ENCODE data around the gene RGS12. TPM values are rescaled to one million over a fixed set of nuclear protein-coding genes. Genes with fewer than 3 reads are reported as not detected.

The RGS12 gene
- total RNA-seq, 1 experiment from 2014 or later = 36.6 TPM

- DNase-seq = no peak
- ChIA-PET CTCF (no interaction called here), POLR2A (ENCODE audit: unreplicated experiment) (no interaction called here)
- no peaks in the 10 kb centered on the region for H3K79me2 ChIP-seq (ENCODE audit: low read depth)
- TF ChIP-seq EZH2 (IDR thresholded peaks at IDR 0.05; ENCODE audit: low read depth) = no peak
- intact Hi-C loops (cut with micrococcal nuclease; ENCODE audit: unreplicated experiment) = no loop called here
- no peaks in the 10 kb centered on the region for H3K27me3 ChIP-seq (ENCODE audit: insufficient read depth, low read depth)
- H3F3A ChIP-seq (ENCODE audit: insufficient read depth, low read depth) = peaks cover 9% of the 10 kb centered on the region; the same call in 1 of the 2 replicates
- no peak overlapping the region for H2AFZ ChIP-seq
- H4K20me1 ChIP-seq (ENCODE audit: insufficient read depth) = no peaks in the 10 kb centered on the region
- H3K9me3 ChIP-seq (ENCODE audit: insufficient read depth, low read depth) = no peaks in the 10 kb centered on the region
- H3K4me3 ChIP-seq = no peak overlapping the region
- no peak overlapping the region for H3K4me2 ChIP-seq
- H3K4me1 ChIP-seq (replicated peaks; ENCODE audit: insufficient read depth) = peaks cover 20% of the 10 kb centered on the region
- no peaks in the 10 kb centered on the region for H3K9me2 ChIP-seq (ENCODE audit: insufficient read depth)
- no TSS peak for BruUV-seq (replicated peaks)
- no peak overlapping the region for H3K27ac ChIP-seq
- H3K36me3 ChIP-seq (ENCODE audit: low read depth) = no peaks in the 10 kb centered on the region
Measured at GRCh38 chr4:3252831-3253641, 39.8 kb upstream of the RGS12 start.

GRCh38 chr4:3253808-3254207, 39.0 kb upstream of the RGS12 start:
- no TSS peak for BruUV-seq (replicated peaks)
- H3K4me2 ChIP-seq = no peak overlapping the region
- TF ChIP-seq CTCF (conservative IDR thresholded peaks at IDR 0.05) = no peak
- no peak for TF ChIP-seq EZH2 (IDR thresholded peaks at IDR 0.05; ENCODE audit: low read depth)
- intact Hi-C loops (cut with micrococcal nuclease; ENCODE audit: unreplicated experiment) = no loop called here
- CTCF ChIA-PET = no interaction called here
- H3K27me3 ChIP-seq (ENCODE audit: insufficient read depth, low read depth) = no peaks in the 10 kb centered on the region
- no peaks in the 10 kb centered on the region for H3K9me2 ChIP-seq (ENCODE audit: insufficient read depth)
- peaks cover 17% of the 10 kb centered on the region; the same call in 1 of the 2 replicates for H3F3A ChIP-seq (ENCODE audit: insufficient read depth, low read depth)
- H2AFZ ChIP-seq = no peak overlapping the region
- no peak for DNase-seq
- no peaks in the 10 kb centered on the region for H3K9me3 ChIP-seq (ENCODE audit: insufficient read depth, low read depth)
- H4K20me1 ChIP-seq (ENCODE audit: insufficient read depth) = no peaks in the 10 kb centered on the region
- POLR2A ChIA-PET (ENCODE audit: unreplicated experiment) = no interaction called here
- H3K4me3 ChIP-seq = no peak overlapping the region
- peaks cover 25% of the 10 kb centered on the region for H3K4me1 ChIP-seq (replicated peaks; ENCODE audit: insufficient read depth)
- no peak overlapping the region for H3K27ac ChIP-seq
- H3K36me3 ChIP-seq (ENCODE audit: low read depth) = no peaks in the 10 kb centered on the region
- no peaks in the 10 kb centered on the region for H3K79me2 ChIP-seq (ENCODE audit: low read depth)

- no peak for DNase-seq
- TF ChIP-seq EZH2 (IDR thresholded peaks at IDR 0.05; ENCODE audit: low read depth) (no peak), CTCF (conservative IDR thresholded peaks at IDR 0.05) (no peak)
- Histone ChIP-seq H3K36me3 (ENCODE audit: low read depth) (no peaks in the 10 kb centered on the region), H3K9me3 (ENCODE audit: insufficient read depth, low read depth) (no peaks in the 10 kb centered on the region), H3F3A (ENCODE audit: insufficient read depth, low read depth) (peaks cover 17% of the 10 kb centered on the region; the same call in 1 of the 2 replicates), H3K27me3 (ENCODE audit: insufficient read depth, low read depth) (no peaks in the 10 kb centered on the region), H3K27ac (no peak overlapping the region), H2AFZ (no peak overlapping the region), H3K79me2 (ENCODE audit: low read depth) (no peaks in the 10 kb centered on the region), H3K9me2 (ENCODE audit: insufficient read depth) (no peaks in the 10 kb centered on the region), H3K4me2 (no peak overlapping the region), H4K20me1 (ENCODE audit: insufficient read depth) (no peaks in the 10 kb centered on the region), H3K4me1 (replicated peaks; ENCODE audit: insufficient read depth) (peaks cover 25% of the 10 kb centered on the region), H3K4me3 (no peak overlapping the region)
- ChIA-PET POLR2A (ENCODE audit: unreplicated experiment) (no interaction called here), CTCF (no interaction called here)
- intact Hi-C loops (cut with micrococcal nuclease; ENCODE audit: unreplicated experiment) = loop anchor here (5.0 kb wide), 1 partner anchor 278 kb away; the partner anchor contains the start of gene LRPAP1
- BruUV-seq (replicated peaks) = no TSS peak
Measured at GRCh38 chr4:3254302-3255131, 38.3 kb upstream of the RGS12 start.

Measured in PC-9 (cell line).